GM21619 (cell line): Measurements from ENCODE around the gene JDP2.
A peak's percentile ranks its signal among the peaks of the same experiment; 100 is the strongest.
"Not testable (repeated sequence)": the region's sequence is repeated elsewhere in the genome, so short reads cannot be mapped to it uniquely, and the experiment has no call there.

Source experiments
- ATAC-seq: cut with Tn5 transposase; IDR thresholded peaks from one replicate; pipeline ENCODE4 v1.9.1; 2021; ENCODE audit not compliant: unreplicated experiment

Gene JDP2

DNA sequence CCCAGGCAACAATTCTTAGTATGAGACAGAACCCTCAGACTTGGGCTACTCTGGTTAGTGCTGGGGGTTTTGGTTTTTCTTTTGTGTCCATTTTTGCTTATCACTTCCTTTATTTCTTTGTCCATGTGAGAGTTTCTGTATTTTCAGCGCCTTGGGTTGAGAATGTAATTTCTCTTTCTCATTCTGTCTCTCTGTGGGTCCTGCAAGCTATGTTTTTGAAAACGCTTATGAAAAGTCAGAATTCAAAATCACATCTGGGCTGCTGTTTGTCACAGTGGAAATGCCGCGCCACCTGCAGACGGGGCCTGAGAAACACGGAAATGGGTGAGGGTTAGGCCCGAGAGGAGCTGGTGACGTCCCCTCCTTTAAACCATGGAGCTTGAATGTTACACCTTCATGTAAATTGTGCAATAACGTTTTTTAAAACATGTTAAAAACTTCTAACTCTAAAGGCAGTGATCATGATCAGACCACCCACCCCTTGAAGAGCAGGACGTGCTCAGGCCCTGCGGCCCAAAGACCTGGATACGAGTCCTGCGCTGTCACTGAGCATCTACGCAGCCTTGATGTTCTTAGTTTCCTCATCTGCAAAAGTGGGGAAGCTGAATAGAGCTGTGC is 26.1 kb downstream of the JDP2 start:
- peak; percentile 67 for ATAC-seq

DNA sequence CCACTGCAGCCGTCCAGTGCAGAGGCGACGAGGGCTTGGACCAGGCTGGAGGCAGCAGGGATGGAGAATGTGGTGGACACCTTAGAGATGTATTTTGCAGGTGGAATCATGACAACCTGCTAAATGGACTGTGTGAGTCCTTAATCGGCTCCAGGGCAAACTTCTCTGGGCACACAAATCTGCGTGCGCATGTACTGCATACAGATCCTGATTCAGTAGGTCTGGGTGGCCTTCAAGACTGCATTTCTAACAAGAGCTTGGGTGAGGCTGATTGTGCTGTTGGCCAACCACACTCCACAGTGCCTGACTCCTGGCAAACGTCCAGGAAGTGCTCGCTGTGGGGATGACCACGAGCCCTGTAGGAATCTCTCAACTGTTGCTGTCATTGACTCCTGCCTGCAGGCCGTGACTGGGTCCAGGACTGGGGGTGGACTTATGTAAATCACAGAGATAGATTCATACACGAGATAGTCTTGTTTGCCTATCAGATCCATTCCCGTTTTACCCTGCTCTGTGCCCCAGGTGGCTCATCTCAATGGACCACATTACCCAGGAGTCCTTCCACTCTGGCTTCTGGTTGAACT is 27.2 kb downstream of the JDP2 start:
- ATAC-seq, result no peak

DNA sequence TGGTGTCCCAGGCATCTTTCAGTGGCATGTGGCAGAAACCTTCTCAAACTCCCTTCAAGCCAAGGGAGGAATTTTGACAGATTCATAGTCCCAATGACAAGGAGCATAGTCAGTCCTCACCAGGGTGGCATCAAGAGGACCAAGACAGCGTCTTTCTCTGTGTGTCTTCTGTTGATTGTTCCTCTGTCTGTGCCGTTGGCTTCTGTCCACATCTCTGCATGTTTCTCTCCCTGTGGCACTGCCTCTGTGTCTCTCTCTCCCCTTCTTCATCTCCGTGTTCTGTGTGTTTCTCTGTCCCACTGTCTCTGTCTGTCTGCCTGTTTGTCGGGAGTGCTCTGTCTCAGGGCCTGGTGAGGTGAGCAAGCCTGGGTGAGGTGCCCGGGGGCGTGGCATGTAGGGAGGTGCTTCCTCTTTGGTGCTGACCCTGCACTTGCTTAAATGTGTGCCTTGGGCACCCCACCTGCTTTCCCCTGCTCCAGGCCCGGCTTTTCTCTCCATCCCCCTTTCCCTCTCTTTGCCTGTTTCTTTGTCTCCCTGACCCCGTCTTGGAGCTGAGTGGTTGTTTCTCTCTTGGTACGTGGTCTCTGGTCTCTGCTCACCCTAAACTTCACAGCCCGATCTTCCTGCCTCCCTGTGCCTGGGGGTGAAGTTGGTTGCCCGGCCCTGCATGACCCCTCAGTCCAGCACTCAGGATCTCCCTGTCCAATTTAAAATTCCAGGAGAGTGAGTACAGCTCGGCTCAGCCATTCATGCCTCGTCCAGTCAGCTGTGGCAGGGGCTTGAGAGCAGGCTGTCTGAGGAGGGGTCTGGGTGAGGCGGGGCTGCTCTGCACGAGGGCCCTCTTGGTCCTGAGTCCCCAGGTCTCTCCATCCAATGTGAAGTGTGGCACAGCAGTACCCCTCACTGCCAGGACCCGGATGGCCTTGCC is 28.5 kb downstream of the JDP2 start:
- no peak for ATAC-seq

DNA sequence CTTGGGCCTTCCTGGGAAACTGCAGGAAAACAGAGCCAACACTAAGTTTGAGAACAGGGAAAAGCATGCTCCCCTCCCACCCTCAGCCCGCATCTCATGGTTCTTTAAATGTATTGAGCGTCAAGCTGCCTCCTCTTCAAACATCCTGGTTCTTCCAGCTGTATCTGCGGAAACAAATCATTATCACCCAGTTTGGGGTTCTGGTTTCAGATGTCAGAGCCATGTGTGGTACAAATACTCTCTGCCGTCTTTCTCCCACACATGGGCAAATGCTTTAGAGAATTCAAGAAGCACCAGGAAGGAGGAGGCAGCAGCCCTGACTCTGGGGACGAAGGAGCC is 29.1 kb downstream of the JDP2 start:
- no peak for ATAC-seq

DNA sequence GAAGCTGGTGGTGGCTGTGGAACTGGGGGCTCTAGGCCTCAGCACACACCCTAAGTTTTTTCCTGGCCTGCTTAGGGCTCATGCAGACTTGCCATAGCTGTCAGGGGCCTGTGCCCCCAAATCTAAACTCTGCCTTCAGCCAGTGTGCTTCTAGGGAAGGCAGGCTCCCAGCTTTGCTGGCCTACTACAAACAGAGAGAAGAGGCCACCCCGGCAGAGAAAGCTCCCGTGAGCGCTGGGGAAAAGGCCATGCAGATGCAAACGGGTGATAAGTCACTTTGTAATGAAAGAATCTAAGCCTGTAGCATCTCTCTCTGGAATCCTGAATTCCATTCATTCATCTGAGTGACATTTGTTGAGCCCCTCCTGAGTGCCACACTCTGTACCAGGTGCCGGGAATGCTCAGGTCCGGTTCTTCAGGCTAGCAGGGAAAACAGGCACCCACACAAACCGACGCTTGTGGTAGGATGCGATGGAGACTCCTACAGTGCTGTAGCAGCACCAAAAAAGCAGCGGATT is 29.9 kb downstream of the JDP2 start:
- ATAC-seq, result no peak

DNA sequence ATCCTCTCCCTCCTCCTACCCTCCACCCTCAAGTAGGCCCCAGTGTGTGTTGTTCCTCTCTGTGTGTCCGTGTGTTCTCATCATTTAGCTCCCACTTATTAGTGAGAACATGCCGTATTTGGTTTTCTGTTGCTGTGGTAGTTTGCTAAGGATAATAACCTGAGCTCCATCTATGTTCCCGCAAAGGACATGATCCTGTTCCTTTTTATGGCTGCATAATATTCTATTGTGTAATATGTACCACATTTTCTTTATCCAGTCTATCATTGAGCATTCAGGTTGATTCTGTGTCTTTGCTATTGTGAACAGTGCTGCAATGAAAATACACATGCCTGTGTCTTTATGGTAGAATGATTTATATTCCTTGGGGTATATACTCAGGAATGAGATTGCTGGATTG is 30.5 kb downstream of the JDP2 start:
- no peak for ATAC-seq

DNA sequence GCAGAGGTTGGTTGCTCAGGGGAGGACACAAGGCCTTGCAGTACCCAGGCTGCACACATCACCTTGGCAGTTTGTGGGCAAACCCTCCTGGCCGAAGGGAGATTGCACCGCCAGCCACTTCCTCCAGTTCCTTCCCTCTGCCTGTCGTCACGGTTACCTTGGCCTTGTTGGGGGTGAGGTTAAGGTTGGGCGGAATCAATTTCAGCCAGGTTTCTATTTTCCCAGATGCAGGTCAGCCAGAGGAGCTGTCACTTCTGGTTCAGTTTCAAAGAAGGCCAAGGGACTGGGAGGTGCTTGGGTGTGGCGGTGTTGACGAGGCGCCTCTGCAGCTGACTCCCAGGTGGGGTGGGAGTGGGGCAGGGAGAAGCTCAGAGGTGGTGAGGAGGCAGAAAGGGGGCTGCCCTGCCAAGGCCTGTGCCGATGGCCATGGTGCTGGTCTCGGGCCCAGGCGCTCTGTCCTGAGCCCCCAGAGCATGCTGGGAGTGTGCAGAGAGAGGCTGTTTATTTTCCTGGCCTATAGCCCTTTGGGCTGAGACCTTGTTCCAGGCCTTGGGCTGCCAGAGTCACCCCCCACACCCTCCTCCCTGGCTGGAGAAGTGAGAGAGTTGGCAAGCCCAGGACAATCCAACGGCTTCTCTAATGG is 31.4 kb downstream of the JDP2 start:
- no peak for ATAC-seq

DNA sequence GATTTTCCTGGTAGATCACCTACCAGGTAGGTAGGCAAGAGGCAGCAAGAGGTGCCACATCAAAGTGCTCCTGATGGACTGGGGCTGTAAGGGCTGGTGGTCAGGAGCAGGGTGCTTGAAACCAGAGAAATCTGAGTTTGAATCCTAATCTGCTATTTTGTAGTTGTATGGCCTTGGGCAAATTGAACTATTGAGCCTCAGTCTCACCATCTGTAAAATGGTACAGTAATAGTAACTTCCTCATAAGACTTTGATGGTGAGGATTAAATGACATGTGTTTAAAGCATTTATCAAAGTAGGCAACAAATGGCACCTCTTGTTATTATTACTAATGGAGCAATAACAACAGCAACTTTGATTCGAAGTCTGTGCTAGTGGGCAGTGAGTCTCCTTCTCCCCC is 32.0 kb downstream of the JDP2 start:
- ATAC-seq, result no peak

DNA sequence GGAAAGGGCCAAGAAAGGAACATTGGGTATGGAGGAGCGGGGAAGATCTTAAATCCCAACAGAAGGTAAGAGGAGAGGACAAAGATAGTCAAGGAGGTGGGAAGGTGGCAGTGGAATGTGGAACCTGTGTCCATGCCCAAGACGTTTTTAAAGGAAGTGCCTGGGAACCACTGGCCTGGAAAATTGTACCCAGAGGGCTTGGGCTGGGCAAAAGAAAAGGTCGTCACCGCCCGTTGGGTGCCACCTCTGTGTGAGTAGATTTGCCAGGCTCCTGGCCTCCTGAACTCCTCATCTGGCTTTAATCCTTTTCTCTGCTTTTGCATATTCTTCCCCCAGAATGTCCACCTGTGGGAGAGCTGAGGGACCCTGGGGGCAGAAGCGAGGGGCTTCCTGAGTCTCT is 32.6 kb downstream of the JDP2 start:
- no peak for ATAC-seq

DNA sequence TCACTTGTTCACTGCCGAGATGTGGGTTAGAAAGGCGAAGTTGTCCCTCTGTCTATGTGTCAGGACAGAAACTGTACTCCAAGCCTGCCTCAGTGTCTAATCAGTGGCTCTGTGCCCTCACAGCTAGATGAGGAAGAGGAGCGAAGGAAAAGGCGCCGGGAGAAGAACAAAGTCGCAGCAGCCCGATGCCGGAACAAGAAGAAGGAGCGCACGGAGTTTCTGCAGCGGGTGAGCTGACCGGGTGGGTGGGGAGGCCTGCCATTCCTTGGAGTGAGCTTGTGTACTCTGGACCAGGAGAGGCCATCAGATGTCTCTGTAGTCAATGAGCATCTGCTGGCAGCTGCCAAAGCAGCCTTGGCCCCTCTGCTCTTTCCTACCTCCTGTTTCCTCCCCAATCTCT is 33.5 kb downstream of the JDP2 start:
- ATAC-seq, result no peak

DNA sequence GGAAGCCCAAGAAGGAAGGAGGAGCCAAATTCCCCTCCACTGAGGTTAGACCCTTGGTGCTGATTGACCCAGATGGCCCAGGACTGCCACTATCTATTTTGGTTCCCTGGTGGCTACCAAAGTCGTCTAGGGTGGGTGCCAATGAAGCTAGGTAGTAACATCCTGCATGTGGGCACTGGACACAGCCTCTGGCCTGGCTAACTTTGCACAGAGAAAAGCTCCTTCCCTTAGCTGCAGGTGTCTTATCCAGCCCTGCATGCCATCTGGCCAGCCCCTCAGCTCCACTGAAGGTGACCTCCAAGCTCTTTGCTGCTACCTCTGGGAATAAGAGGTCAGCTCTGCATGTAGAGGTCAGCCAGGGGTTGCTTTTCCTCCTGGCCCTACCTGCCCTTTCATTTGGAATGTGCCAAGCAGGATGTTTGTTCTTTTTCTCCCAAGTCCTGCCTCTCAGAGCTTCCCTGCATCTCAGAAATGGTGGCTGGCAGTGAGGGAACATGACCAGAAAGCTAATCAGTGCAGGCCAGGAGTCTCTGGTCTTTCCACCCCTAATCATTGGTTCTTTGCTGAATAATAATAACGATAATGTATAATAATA is 34.0 kb downstream of the JDP2 start:
- no peak for ATAC-seq

DNA sequence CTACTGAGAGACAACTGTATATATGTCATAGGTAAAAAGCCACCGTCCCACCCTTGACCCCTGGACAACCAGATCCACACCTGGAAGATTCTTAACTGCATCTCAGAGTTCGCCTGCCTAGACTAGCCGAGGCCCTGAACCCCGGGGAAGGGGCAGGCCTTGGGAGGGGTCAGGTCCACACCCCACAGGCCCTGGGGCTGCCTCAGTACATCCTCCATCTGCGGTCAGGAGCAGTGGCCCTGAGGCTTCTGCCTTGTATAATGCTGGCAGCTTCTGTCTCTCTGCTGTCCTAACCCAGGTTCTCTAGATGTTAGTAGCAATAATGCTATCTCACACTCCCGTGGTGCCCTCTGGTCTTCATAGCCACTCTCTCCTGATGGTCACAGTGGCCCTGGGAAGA is 36.8 kb downstream of the JDP2 start:
- no peak for ATAC-seq

DNA sequence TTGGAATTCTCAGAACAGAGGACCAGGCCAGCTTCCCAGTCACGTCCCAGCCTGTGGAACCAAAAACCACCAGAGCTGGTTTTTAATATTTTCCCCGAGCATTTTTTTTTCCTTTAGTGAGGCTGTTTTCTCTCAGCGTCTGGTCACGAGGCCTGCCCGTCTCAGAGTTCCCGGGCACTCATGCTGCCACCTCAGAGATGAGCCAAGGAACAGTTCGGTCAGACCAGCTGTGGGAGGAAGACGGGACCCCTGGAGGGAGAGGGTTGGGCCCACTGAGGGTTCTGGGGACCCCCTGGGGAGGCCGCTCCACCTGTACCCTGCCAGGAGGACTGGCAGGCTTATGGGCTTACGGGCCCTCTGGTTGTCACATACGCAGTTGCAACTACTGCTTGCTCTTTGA is 39.9 kb downstream of the JDP2 start:
- ATAC-seq, result no peak

DNA sequence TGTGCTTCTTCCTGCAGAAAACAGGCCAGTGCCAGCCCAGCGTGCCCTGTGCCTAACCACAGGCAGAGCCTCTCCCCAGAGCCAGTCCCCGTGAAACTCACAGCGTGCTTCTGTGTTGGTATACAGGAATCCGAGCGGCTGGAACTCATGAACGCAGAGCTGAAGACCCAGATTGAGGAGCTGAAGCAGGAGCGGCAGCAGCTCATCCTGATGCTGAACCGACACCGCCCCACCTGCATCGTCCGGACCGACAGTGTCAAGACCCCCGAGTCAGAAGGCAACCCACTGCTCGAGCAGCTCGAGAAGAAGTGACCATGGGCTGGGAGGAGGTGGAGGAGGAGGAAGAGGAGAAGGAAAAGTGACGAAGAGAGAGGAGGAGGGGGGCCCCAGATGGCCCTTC is 41.3 kb downstream of the JDP2 start:
- ATAC-seq, result no peak

DNA sequence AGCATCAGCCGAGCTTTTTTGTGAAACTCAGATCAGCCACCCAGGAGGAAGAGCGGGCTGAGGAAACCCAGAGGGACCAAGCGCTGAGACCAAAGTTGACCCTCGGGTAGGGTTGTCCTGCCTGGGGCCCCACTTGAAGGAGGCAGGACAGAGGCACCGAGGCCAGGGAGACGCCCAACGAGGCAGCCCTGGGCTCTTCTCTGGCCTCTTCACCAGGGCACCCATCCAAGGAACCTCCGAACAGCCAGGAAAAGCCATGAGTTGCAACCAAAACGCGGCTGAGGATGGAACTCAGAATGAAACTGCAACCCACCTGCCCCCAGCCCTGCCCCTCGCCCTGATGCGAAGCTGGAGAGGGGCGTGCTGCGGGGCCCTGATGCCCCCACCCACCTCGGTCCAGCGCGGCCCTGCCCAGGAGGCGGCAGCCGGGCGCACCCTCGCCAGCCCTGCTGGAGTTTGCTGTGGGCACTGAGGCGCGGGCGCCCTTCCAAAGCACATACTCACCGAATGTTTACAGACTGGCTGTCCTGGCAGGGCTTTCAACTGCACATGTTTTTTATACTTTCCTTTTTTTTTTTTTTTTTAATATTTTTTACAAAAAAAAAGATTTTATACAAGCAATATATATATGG is 41.9 kb downstream of the JDP2 start:
- ATAC-seq, result no peak

DNA sequence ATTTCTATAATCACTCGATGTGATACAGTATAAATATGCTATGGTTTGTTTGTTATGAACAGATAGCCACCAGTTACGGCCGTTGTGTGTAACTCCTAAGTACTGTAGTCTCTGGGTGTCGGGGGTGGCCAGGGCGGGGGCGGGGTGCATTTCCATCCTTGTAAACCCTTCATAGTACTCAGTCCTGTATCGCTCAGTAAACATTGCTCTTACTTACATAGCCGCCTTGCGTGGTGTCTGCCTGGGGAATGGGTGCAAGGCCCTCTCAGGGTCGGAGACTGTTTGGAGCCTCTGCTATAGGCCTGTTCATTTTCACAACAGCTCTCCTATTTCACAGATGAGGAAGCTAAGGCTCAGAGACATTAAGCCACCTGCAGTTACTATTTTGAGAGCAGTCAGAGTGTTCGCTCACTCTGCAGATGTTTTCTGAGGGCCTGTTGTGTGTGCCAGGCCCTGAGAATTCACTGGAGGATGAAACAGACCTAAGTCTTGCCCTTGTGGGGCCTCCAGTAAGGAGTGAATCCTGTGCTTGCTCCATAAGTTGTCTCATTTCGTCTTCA is 42.5 kb downstream of the JDP2 start:
- ATAC-seq, result no peak

DNA sequence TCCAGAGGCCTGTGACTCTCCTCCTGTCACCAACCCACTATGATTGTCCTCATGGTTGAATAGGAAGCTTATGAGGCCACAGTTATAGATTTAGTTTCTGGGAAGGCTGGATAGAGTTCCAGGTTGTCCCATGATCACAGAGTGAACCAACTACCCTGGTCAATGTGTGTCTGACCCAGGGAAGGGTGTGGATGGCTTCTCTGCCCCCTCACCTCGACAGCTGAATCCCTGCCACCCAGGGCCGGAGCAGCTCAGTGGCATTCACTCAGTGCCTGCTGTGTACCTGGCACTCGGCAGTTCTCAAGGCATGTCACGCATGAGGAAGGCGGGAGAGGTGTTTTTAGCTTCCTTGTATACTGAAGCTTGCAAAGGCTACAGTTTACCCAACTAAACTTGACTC is 43.2 kb downstream of the JDP2 start:
- ATAC-seq, result no peak

DNA sequence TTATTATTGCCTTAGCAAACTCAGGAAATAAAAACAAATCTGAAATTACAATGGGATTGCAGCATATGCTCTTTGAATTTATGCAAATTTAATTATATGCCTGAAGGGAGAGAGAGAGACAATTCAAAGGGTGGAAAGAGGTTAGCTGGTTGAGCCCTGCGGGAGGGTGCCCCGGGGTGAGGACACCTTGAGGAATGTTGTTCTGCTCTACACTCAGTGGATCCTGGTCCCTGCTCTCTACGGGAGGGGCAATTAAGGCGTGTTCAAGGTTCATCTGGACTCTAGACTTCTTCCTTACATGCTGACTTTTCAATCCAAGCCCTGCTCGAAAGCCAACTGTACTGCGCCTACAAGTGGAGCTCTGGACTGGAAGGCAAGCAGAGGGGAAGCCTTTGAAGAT is 46.3 kb downstream of the JDP2 start:
- ATAC-seq, result not testable (repeated sequence)

DNA sequence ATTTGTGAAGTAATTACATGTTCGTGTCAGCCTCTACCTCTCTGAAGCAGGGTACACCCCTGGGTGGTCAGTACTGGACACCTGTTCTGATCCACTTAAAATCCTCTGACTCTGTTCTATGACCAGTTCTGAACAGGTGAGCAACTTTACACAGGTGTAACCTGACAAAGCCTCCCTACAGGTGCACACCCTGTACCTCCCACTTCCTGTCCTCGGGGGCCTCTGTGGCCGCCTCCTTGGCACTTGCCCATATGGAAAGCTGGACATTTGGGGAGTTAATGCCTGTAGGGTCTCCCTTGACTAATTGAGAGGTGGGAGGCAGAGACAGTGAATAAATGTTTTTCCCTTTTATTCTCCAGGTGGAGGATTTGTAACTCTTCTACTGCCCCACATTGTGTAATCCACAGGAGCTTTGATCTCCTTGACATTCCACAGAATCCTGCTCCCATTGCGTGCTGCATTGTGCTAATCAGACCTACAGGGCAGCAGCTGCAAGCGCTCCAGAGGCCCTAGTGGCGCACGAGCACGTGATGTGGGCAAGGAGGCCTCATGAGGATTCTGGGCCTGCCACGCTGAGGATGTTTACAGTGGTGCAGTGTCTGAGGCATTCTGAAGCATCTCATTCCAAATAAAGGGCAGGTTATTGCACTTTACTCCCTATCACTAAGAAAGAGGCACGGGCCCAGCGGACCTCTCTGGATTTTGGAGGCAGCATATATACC is 48.6 kb downstream of the JDP2 start:
- ATAC-seq, result no peak

DNA sequence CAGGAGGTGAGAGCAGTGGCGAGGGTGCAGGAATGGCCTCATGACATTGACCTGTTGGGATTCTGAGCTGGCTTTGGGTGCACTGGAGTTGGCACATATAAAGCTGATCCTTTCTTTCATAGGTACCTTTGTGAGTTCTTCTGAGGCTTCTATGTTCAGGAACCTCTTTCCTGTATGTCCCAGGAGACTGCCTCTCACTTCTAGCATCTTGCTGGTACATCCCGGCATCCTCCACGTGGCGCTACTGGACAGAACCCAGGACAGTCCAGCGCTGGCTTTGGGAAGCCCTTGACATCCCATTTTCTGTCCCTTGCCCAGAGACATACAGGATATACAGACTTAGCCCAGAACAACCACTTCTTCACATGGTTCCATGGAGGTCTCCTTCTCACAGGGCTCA is 50.1 kb downstream of the JDP2 start:
- no peak for ATAC-seq
